NB4 (cell line): ENCODE results near the gene DYNLL2.

Source experiments
- DNase-seq: peaks from one replicate; pipeline ENCODE4 v3.0.0; 2010; ENCODE audit warnings: low read depth
- H3K4me3 ChIP-seq: one replicate; pipeline ENCODE4 v1.5.1; 2011; ENCODE audit warnings: mild to moderate bottlenecking, low read depth, low read length, moderate library complexity
- MYC ChIP-seq: IDR thresholded peaks from 2 replicates; pipeline ENCODE4 v1.6.1; 2011; ENCODE audit warnings: low read depth, low read length
- POLR2A ChIP-seq: IDR thresholded peaks from 2 replicates; pipeline ENCODE4 v1.6.1; 2011; ENCODE audit warnings: mild to moderate bottlenecking; ENCODE audit not compliant: insufficient read length; ENCODE audit errors: extremely low read depth
- TF ChIP-seq, protein P1 (sequence below): IDR thresholded peaks from one replicate; pipeline ENCODE4 v1.5.1; 2012; ENCODE audit warnings: low read depth, low read length
- TF ChIP-seq, protein P2 (sequence below): IDR thresholded peaks from 2 replicates; pipeline ENCODE4 v1.6.1; 2011; ENCODE audit warnings: low read depth, low read length

DYNLL2 gene

GRCh38 chr17:58088624-58089023 is 5.4 kb downstream of the DYNLL2 start:
- DNase-seq = no peak
- H3K4me3 ChIP-seq = no peak overlapping the region
- TF ChIP-seq, protein P1, sequence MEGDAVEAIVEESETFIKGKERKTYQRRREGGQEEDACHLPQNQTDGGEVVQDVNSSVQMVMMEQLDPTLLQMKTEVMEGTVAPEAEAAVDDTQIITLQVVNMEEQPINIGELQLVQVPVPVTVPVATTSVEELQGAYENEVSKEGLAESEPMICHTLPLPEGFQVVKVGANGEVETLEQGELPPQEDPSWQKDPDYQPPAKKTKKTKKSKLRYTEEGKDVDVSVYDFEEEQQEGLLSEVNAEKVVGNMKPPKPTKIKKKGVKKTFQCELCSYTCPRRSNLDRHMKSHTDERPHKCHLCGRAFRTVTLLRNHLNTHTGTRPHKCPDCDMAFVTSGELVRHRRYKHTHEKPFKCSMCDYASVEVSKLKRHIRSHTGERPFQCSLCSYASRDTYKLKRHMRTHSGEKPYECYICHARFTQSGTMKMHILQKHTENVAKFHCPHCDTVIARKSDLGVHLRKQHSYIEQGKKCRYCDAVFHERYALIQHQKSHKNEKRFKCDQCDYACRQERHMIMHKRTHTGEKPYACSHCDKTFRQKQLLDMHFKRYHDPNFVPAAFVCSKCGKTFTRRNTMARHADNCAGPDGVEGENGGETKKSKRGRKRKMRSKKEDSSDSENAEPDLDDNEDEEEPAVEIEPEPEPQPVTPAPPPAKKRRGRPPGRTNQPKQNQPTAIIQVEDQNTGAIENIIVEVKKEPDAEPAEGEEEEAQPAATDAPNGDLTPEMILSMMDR = no peak
- TF ChIP-seq, protein P2, sequence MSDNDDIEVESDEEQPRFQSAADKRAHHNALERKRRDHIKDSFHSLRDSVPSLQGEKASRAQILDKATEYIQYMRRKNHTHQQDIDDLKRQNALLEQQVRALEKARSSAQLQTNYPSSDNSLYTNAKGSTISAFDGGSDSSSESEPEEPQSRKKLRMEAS = no peak
- TF ChIP-seq MYC (no peak), POLR2A (no peak)

DNA sequence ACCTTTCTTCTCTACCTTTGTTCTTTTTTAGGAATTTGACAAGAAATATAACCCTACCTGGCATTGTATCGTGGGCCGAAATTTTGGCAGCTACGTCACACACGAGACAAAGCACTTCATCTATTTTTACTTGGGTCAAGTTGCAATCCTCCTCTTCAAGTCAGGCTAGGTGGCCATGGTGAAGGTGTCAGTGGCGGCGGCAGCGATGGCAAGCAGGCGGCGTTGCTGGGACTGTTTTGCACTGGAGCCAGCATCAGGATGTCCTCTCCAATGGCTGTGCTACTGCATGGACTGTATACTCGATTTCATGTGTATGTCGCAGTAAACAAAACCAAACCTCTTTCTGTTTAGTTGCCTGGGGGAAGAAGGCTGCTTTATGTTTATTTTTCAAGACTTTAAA is 5.9 kb downstream of the DYNLL2 start:
- DNase-seq = no peak
- H3K4me3 ChIP-seq = no peak overlapping the region
- TF ChIP-seq, protein P1 = no peak
- TF ChIP-seq, protein P2 = no peak
- no peak for TF ChIP-seq POLR2A
- no peak for TF ChIP-seq MYC

GRCh38 chr17:58091024-58091567 is 7.9 kb downstream of the DYNLL2 start:
- no peak for DNase-seq
- TF ChIP-seq POLR2A (no peak), MYC (no peak)
- TF ChIP-seq, protein P1 = no peak
- TF ChIP-seq, protein P2 = no peak
- H3K4me3 ChIP-seq = no peak overlapping the region

DNA sequence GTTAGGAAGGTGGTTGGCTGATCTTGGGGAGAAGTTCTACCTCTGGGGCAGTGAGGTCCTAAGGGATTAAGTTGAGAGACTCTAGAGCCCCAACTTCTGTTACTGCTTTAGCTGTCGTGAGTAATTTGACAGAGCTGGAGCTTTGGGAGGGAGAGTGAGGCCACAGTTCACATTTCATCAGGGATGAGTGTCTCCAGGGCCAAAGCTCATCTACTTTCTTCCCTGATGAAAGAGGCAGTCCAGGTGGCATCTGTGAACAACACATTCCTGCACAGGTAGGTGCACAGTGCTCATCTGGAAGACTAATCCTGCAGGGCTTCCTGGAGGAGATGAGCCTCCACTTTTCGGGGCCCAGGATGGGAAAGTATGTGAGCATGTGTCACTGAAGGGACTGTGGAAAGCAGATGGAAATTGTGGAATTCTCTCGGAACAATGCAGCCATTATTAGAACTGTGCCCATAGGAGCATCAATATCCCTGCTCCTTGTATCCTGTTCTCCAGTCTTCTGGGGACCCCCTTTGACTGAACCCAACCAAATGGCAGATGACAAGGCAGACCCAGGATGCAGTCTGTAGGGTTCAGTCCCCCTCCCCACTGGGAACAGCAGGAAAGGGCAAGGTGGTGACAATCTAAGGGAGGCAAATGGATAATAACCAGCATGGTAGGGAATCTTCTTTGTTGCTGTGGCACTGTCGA is 9.0 kb downstream of the DYNLL2 start:
- no peak for DNase-seq
- TF ChIP-seq POLR2A = no peak
- TF ChIP-seq, protein P2 = no peak
- no peak for TF ChIP-seq MYC
- TF ChIP-seq, protein P1 = no peak
- H3K4me3 ChIP-seq = no peak overlapping the region

- TF ChIP-seq, protein P1 = no peak
- TF ChIP-seq MYC (no peak), POLR2A (no peak)
- TF ChIP-seq, protein P2 = no peak
- no peak overlapping the region for H3K4me3 ChIP-seq
- no peak for DNase-seq
These were observed 9.7 kb downstream of the DYNLL2 start for GRCh38 chr17:58092797-58093385.
